IPS-20b (cell line): Measurements from ENCODE around the gene NPSR1.

ENCODE experiments used
- H3K27ac ChIP-seq: one replicate; pipeline ENCODE4 v1.5.1; 2013; ENCODE audit warnings: low read length
- H3K27me3 ChIP-seq: 2 replicates; pipeline ENCODE4 v1.6.1; 2013; ENCODE audit warnings: mild to moderate bottlenecking, low read length, inconsistent platforms; ENCODE audit not compliant: insufficient read depth
- H3K36me3 ChIP-seq: 2 replicates; pipeline ENCODE4 v1.6.1; 2013; ENCODE audit warnings: low read depth, mild to moderate bottlenecking, inconsistent platforms, low read length, moderate library complexity; ENCODE audit not compliant: insufficient read depth
- H3K4me1 ChIP-seq: 2 replicates; pipeline ENCODE4 v1.6.1; 2013; ENCODE audit warnings: mild to moderate bottlenecking, control low read depth, inconsistent platforms, low read length, moderate library complexity; ENCODE audit not compliant: insufficient read depth
- H3K4me3 ChIP-seq: 2 replicates; pipeline ENCODE4 v1.5.1; 2013; ENCODE audit warnings: mild to moderate bottlenecking, low read length, inconsistent platforms
- H3K9ac ChIP-seq: 2 replicates; pipeline ENCODE4 v1.6.1; 2013; ENCODE audit warnings: low read depth, mild to moderate bottlenecking, inconsistent platforms, low read length, moderate library complexity
- H3K9me3 ChIP-seq: 2 replicates; pipeline ENCODE4 v1.6.1; 2013; ENCODE audit warnings: mild to moderate bottlenecking, low read depth, low read length, inconsistent platforms; ENCODE audit not compliant: insufficient read depth

Gene NPSR1

DNA sequence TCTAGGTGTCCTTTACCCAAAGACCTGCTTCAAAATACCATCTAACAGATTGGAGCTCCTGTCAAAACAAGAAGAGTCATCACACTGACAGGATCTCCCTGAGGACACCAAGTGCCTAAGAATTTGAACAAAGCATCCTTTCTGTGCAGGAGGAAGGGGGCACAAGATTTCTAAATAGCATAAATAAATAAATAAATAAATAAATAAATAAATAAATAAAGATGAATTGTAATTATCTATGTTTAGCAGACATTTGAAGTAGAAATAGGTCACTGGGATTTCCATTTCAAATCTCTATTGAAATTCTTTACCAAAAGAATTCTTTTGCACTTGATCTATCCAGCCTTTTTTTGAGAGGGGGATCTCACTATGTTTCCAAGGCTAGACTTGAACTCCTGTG lies 65.3 kb downstream of the NPSR1 start:
- H3K27me3 ChIP-seq = no peaks in the 10 kb centered on the region
- H3K36me3 ChIP-seq = no peaks in the 10 kb centered on the region
- no peak overlapping the region for H3K27ac ChIP-seq
- H3K9me3 ChIP-seq = no peaks in the 10 kb centered on the region
- no peaks in the 10 kb centered on the region for H3K4me1 ChIP-seq
- H3K9ac ChIP-seq = no peak overlapping the region
- no peak overlapping the region for H3K4me3 ChIP-seq

DNA sequence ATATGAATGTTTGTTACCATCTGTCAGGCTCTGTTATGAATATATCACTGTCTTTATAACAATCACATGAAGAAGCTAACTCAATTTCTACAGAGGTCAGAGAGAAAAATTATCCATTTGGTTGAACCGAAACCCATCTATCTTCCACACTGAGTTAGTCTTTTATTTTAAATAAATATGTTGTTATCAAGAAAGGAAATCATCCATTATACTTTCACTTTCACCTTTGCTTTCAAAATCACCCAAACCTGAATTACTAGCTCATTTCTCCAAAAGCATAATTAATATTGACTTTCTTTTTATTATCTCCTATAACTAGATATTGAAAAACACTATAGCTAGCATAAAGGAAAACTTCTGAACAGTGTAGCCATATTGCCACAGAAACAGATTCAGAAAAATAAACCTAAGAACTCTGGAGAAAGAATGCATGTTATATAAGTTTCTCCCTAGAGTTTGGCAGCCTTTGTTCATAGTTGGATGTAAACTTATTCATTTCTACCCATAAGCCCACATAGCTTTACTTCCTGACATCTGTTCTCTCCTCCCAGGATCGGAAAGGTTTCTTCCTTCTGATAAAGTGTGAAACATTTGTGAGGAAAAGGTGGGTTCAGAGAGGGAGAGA lies 66.0 kb downstream of the NPSR1 start:
- Histone ChIP-seq H3K27me3 (no peaks in the 10 kb centered on the region), H3K36me3 (no peaks in the 10 kb centered on the region), H3K4me1 (no peaks in the 10 kb centered on the region), H3K9ac (no peak overlapping the region), H3K27ac (no peak overlapping the region), H3K4me3 (no peak overlapping the region), H3K9me3 (no peaks in the 10 kb centered on the region)

DNA sequence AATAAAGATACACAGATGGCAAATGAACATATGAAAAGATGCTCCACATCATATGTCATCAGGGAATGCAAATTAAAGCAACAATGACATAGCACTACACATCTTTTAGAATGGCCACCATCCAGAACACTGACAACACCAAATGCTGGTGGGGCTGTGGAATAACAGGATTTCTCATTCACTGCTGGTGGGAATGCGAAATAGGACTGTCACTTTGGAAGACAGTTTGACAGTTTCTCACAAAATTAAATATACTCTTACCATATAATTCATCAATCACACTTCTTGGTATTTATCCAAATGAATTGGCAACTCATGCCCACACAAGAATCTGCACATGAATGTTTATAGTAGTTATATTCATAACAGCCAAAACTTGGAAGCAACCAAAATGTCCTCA lies 68.2 kb downstream of the NPSR1 start:
- Histone ChIP-seq H3K36me3 (no peaks in the 10 kb centered on the region), H3K9me3 (no peaks in the 10 kb centered on the region), H3K27me3 (no peaks in the 10 kb centered on the region), H3K4me3 (no peak overlapping the region), H3K9ac (no peak overlapping the region), H3K27ac (no peak overlapping the region), H3K4me1 (no peaks in the 10 kb centered on the region)

DNA sequence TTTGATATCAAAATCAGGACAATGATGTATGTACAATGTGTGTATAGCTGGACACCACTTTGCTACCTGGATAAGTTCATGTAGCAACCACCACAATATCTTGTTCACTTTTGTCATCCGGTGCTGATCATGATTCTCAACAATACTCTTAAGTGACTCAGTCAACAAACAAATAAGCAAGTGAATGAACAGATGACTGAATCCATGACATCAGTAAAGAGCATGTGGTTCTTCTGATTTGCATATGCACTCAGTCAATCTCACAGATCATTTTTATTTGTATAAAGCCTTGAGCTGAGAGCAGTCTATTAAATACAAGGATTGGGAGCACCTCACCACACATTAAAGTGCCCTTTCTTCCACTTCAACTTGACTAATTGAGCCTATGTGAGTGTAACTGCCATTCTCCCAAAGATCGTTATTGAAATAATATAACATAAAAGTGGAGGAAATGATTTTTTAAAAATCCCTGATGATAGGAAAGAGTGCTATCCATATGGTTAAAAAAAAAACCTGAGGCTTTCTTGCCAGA lies 69.5 kb downstream of the NPSR1 start:
- H3K9me3 ChIP-seq = no peaks in the 10 kb centered on the region
- no peak overlapping the region for H3K9ac ChIP-seq
- no peak overlapping the region for H3K27ac ChIP-seq
- H3K36me3 ChIP-seq = no peaks in the 10 kb centered on the region
- H3K27me3 ChIP-seq = no peaks in the 10 kb centered on the region
- no peak overlapping the region for H3K4me3 ChIP-seq
- H3K4me1 ChIP-seq = no peaks in the 10 kb centered on the region

DNA sequence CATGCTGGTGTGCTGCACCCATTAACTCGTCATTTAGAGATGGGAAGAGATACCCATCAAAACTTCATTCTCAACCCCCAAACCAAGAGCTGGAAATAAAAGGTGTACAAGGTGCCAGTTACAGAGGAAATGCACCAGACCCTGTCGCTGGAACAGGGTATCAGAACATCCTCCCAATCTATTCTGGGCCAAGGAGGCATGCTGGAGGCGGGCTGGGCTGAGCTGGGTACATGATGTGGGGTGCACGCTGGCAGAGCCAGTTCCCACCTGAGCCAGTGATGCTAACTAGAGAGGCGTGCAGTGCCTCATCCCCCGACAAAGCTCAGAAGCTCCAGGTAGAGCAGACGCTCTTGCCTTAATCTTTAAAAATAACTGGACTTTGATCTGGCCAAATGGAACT lies 70.1 kb downstream of the NPSR1 start:
- no peak overlapping the region for H3K9ac ChIP-seq
- no peaks in the 10 kb centered on the region for H3K4me1 ChIP-seq
- no peak overlapping the region for H3K4me3 ChIP-seq
- H3K36me3 ChIP-seq = no peaks in the 10 kb centered on the region
- no peaks in the 10 kb centered on the region for H3K9me3 ChIP-seq
- no peaks in the 10 kb centered on the region for H3K27me3 ChIP-seq
- no peak overlapping the region for H3K27ac ChIP-seq

DNA sequence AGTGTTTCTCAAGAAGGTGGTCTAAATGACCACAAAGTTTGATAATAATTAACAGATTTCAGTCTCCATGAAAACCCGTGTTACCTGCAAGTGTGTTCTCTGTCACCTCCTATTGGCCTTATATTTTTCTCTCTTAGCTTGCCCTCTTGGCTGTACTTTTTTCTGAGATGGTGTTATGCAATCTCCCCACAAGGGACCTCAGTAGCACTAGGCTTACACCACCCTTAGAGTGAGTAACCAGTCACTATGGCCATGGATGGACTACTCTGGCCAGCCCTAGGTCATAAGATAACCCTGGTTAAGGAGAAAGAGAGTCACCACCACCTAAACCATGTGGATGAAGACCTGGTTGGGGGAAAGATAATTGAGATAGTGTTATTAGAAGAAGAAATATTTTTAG lies 76.8 kb downstream of the NPSR1 start:
- no peaks in the 10 kb centered on the region for H3K4me1 ChIP-seq
- no peaks in the 10 kb centered on the region for H3K27me3 ChIP-seq
- H3K27ac ChIP-seq = no peak overlapping the region
- H3K36me3 ChIP-seq = no peaks in the 10 kb centered on the region
- no peak overlapping the region for H3K4me3 ChIP-seq
- no peak overlapping the region for H3K9ac ChIP-seq
- no peaks in the 10 kb centered on the region for H3K9me3 ChIP-seq

DNA sequence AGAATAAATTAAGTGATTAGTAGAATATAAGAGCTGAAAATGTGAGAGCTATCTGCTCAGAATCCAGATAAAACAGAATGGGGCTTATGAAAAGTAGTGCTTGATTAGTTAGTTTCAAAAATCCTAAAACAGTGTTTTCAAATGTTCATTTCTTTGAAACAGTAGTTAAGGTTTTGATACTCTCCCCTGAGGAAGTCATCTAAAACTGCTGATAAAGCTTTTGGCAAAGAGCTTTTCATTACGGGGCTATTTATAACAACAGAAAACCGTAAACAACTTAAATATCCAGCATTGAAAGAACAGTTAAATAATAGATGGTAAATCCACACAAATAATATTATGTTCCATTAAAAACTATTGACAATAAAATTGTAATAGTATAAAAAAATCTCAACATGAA lies 77.5 kb downstream of the NPSR1 start:
- Histone ChIP-seq H3K9me3 (no peaks in the 10 kb centered on the region), H3K27me3 (no peaks in the 10 kb centered on the region), H3K4me1 (no peaks in the 10 kb centered on the region), H3K9ac (no peak overlapping the region), H3K4me3 (no peak overlapping the region), H3K27ac (no peak overlapping the region), H3K36me3 (no peaks in the 10 kb centered on the region)

DNA sequence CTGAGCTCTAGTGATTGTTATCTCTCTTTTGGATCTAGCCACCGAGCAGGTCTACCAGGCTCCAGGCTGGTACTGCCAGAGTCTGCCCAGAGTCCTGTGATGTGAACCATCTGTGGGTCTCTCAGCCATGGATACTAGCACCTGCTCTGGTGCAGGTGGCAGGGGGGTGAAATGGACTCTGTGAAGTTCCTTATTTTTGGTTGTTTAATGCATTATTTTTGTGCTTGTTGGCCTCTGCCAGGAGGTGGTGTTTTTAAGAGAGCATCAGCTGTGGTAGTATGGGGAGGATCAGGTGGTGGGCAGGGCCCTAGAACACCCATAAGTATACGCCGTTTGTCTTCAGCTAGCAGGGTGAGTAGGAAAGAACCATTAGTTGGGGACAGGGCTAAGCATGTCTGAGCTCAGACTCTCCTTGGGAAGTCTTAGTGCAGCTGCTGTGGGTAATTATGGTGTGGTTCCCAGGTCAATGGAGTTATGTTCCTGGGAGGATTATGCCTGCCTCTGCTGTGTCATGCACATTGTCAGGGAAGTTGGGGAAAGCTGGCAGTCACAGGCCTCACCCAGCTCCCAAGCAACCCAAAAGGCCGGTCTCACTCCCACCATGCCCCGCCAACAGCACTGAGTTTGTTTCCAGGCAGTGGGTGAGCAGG lies 81.8 kb downstream of the NPSR1 start:
- H3K27ac ChIP-seq = no peak overlapping the region
- no peaks in the 10 kb centered on the region for H3K27me3 ChIP-seq
- no peak overlapping the region for H3K4me3 ChIP-seq
- no peaks in the 10 kb centered on the region for H3K4me1 ChIP-seq
- H3K36me3 ChIP-seq = no peaks in the 10 kb centered on the region
- peaks cover 10% of the 10 kb centered on the region; the same call in 1 of the 2 replicates for H3K9me3 ChIP-seq
- H3K9ac ChIP-seq = no peak overlapping the region

DNA sequence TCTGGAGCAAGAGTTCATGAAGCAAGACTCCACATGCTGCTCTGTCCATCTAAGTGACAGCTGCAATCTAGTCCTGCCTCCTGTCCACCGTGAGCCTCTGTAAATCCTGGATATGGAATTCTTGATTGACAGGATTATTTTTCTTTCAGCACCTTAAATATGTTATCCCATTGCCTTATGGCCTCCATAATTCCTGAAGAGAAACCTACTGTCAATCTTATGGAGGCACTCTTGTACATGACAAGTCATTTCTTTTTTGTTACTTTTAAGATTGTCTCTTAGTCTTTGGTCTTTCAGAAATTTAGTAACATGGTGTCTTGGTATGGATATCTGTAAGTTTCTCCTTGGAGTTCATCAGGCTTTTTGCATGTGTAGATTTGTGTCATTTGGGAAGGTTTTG lies 82.8 kb downstream of the NPSR1 start:
- Histone ChIP-seq H3K4me1 (no peaks in the 10 kb centered on the region), H3K4me3 (no peak overlapping the region), H3K27me3 (no peaks in the 10 kb centered on the region), H3K9me3 (peaks cover 10% of the 10 kb centered on the region; the same call in 1 of the 2 replicates), H3K27ac (no peak overlapping the region), H3K9ac (no peak overlapping the region), H3K36me3 (no peaks in the 10 kb centered on the region)

DNA sequence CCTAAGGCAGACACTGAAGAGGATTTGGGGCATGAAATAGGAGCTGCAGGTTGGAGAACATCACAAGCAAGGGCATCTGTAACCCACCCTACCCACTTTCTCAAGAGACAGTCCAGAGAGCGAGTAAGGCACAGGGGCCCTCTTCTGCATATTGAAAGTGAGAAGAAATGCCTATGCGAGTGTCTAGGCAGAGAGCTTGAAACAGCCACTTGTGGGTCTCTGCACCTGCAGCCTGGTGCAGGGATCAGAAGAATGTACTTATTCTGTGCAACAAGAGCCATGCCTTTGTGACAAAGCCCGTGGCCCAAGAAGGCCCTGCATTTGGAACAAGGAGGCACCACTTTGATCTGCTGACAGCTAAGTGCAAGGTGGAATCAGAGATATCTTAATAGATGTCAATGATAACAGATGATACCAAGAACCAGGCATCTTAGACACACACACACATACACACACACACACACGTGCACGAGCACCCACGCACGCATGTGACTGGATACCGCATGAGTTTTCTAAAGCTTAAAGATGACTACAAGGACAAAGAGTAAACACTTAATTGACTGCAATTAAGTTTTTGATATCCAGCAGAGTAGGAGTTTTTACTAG lies 89.3 kb downstream of the NPSR1 start:
- H3K27me3 ChIP-seq = no peaks in the 10 kb centered on the region
- no peaks in the 10 kb centered on the region for H3K36me3 ChIP-seq
- no peaks in the 10 kb centered on the region; the same call in 1 of the 2 replicates for H3K9me3 ChIP-seq
- H3K4me1 ChIP-seq = no peaks in the 10 kb centered on the region
- no peak overlapping the region for H3K4me3 ChIP-seq
- no peak overlapping the region for H3K27ac ChIP-seq
- H3K9ac ChIP-seq = no peak overlapping the region

DNA sequence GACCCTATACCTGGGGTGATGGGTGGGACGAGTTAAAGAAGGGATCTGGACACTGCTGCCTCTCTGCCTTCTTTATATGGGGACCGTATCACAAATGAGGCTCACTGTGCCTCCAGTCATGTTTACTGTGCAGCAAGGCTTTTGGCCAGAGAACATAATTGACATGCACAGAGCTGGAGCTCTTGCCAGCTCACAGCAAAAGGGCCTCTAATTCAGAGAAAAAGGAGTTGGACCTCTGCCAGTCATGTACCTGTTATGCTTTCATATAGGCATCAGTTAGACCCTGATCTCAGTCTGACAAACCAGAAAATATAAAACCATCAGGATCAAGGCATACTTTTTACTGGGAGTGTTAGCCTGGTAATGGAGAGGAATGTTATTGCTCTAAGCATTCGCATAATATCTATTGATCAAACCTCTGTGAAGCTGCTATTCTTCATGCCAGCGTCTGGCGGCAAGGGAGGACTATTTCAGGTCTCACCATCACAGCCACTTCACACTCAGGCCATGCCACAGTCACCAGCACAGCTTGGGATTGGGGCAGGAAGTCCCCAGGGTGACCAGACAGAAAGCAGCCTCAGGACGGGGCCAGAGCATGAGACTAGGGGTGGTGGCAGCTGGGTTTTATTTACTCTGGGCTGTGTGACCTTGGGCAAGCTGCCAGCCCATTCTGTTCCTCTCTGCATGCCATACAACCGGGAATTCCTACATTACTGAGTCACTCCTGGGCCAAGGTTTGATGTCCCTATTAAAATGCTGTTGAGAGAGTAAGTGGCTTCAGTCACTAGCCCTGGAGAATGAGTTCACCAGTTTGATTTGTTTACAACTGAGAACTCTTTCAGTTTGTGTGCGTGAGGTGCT lies 90.1 kb downstream of the NPSR1 start:
- no peak overlapping the region for H3K27ac ChIP-seq
- H3K36me3 ChIP-seq = no peaks in the 10 kb centered on the region
- H3K27me3 ChIP-seq = no peaks in the 10 kb centered on the region
- no peak overlapping the region for H3K4me3 ChIP-seq
- no peak overlapping the region for H3K9ac ChIP-seq
- no peaks in the 10 kb centered on the region for H3K4me1 ChIP-seq
- no peaks in the 10 kb centered on the region; the same call in 1 of the 2 replicates for H3K9me3 ChIP-seq
